T-cell (primary cell): Measurements from ENCODE around the gene RTP3. TPM values are rescaled to one million over a fixed set of nuclear protein-coding genes. Genes with fewer than 3 reads are reported as not detected.

Experiments used
- ATAC-seq, 4 experiments: fragments of 200-7000 bp in 3 of 4; fragments of 150-1000 bp in 1 of 4; cut with Tn5 transposase; replicated peaks in 1 of 4; 1 replicate in 3 of 4; 2 replicates in 1 of 4; pipeline ENCODE4 v1.10.0; 2021; ENCODE audit warnings: moderate library complexity in 3 of 4, mild to moderate bottlenecking in 2 of 4, moderate number of reproducible peaks in 1 of 4
- CTCF ChIA-PET, 2 donors: fragments of 300-600 bp; sonication (Branson Sonifier 250); formaldehyde crosslinking; loops; one replicate each; lab custom pipeline; 2022; ENCODE audit warnings: antibody characterized with exemption in 2 of 2; lab: Charles Lee
- POLR2A ChIA-PET, 2 donors: fragments of 300-600 bp; sonication (Branson Sonifier 250); formaldehyde crosslinking; loops; one replicate each; lab custom pipeline; 2022; ENCODE audit warnings: antibody characterized with exemption in 2 of 2; lab: Charles Lee
- DNase-seq, 35 experiments: peaks; one replicate each; pipeline versions ENCODE4 v3.0.0 to v3.0.0-alpha.2; 2013 to 2023
- H3K27ac ChIP-seq: one replicate; pipeline ENCODE4 v1.5.1; 2013; ENCODE audit warnings: low read length
- H3K27me3 ChIP-seq, 2 experiments: replicated peaks in 1 of 2; 1 replicate in 1 of 2; 2 replicates in 1 of 2; pipeline versions ENCODE4 v1.6.1 to v1.7.0; 2013; ENCODE audit warnings: low read length in 1 of 2, mixed read lengths in 1 of 2; ENCODE audit not compliant: control insufficient read depth in 2 of 2, insufficient read depth in 2 of 2; ENCODE audit errors: extremely low read depth in 1 of 2
- H3K36me3 ChIP-seq, 2 donors: 1 replicate in 1 of 2; 2 replicates in 1 of 2; pipeline versions ENCODE4 v1.6.1 to v1.7.0; 2013; ENCODE audit warnings: low read length in 1 of 2; ENCODE audit not compliant: control insufficient read depth in 2 of 2, insufficient read depth in 1 of 2; ENCODE audit errors: extremely low read depth in 1 of 2
- H3K4me1 ChIP-seq, 2 experiments: 1 replicate in 1 of 2; 2 replicates in 1 of 2; pipeline versions ENCODE4 v1.6.1 to v1.7.0; 2013; ENCODE audit warnings: low read length in 2 of 2, mixed read lengths in 1 of 2; ENCODE audit not compliant: insufficient read depth in 2 of 2, control insufficient read depth in 1 of 2; ENCODE audit errors: extremely low read depth in 1 of 2
- H3K4me3 ChIP-seq, 2 donors: 1 replicate in 1 of 2; 2 replicates in 1 of 2; pipeline versions ENCODE4 v1.5.1 to v1.7.0; 2013; ENCODE audit warnings: mild to moderate bottlenecking in 2 of 2, low read length in 1 of 2, moderate library complexity in 1 of 2; ENCODE audit not compliant: control insufficient read depth in 1 of 2; ENCODE audit errors: extremely low read depth in 1 of 2
- H3K9me3 ChIP-seq: 2 replicates; pipeline ENCODE4 v1.7.0; 2013
- H3K27ac Mint-ChIP-seq, 2 donors: one replicate each; pipeline ENCODE4 v1.8.0; 2020 to 2021; ENCODE audit warnings: mild to moderate bottlenecking in 2 of 2, mixed read lengths in 2 of 2
- H3K27me3 Mint-ChIP-seq, 2 donors: one replicate each; pipeline ENCODE4 v1.8.0; 2021 to 2022; ENCODE audit warnings: mixed read lengths in 2 of 2
- H3K36me3 Mint-ChIP-seq: one replicate; pipeline ENCODE4 v1.8.0; 2021; ENCODE audit warnings: mixed read lengths
- H3K4me1 Mint-ChIP-seq, 3 donors: one replicate each; pipeline ENCODE4 v1.8.0; 2020 to 2022; ENCODE audit warnings: mixed read lengths in 3 of 3, mild to moderate bottlenecking in 1 of 3
- H3K4me3 Mint-ChIP-seq, 3 donors: one replicate each; pipeline ENCODE4 v1.8.0; 2020 to 2022; ENCODE audit warnings: mild to moderate bottlenecking in 3 of 3, mixed read lengths in 3 of 3, moderate library complexity in 3 of 3
- H3K9me3 Mint-ChIP-seq, 3 donors: one replicate each; pipeline ENCODE4 v1.8.0; 2020 to 2022; ENCODE audit warnings: mixed read lengths in 3 of 3
- WGBS: methylation state at CpG from one replicate; pipeline ENCODE4 v1.1.5; 2013; ENCODE audit warnings: missing lambda C conversion rate; ENCODE audit not compliant: insufficient coverage; 5-methylcytosine and 5-hydroxymethylcytosine counted together
- total RNA-seq, 35 experiments: library from RNA in 6 of 35; stranded (reverse) in 6 of 35; fragments of 120-200 nt in 1 of 35; gene quantifications; one replicate each; pipeline versions ENCODE4 v1.2.1 to v1.2.4 and lab custom pipeline; 2013 to 2026

RTP3 gene
- total RNA-seq, 5 donors from 2014 or later (not counting 1 experiment from before 2014, with no cell fraction given) = not detected

DNA sequence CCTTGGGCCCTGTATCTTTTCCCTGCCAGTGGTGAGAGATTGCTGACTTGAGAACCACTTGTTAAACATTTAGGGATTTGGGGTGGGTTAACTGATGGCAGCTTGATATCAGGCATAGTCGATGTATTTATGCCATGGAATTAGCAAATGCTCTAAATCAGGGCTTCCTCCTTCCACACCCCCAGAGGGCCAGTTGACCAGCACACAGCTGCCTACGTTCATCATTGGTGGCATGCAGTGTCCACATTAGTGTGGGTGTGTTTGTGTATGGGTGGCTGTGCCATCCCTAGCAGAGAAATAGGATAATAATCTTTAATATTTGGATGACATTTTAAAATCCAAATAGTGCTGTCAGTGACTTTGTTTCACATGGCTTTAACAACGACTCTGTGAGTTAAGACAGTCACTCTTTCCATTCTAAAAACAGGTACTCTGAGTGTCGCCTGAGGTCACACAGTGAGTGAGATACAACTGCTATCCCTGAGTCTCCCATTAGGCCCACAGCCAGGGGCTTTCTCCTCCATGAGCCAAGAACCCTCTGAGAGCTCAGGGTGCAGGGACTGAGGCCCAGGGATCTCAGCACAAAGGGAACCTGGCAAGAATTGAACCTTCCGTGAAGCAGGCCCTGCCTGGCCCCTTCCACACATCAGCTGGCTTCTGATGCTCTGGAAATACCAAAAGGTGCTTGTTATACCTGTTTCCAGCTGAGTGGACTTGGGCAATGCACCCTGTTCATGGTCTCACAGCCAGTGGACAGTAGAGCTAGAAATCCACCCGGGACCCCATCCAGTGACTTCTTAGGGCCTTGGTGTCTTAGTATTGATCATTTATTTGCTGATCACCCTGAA is 28.8 kb upstream of the RTP3 start:
- H3K9me3 Mint-ChIP-seq = peaks cover 0 to 5% (median 2%) of the 10 kb centered on the region in 3 donors
- Histone ChIP-seq H3K36me3 (no peaks in the 10 kb centered on the region), H3K4me3 (no peak overlapping the region), H3K9me3 (no peaks in the 10 kb centered on the region), H3K27me3 (peaks cover 0 to 48% of the 10 kb centered on the region in 2 experiments), H3K4me1 (peaks cover 0 to 5% of the 10 kb centered on the region in 2 experiments), H3K27ac (no peak overlapping the region)
- no peak overlapping the region for H3K27ac Mint-ChIP-seq
- no peaks in the 10 kb centered on the region for H3K36me3 Mint-ChIP-seq
- 86% methylated on average over 2 of the region's 6 CpGs for WGBS
- POLR2A ChIA-PET = no interaction called here
- ATAC-seq (no peak), DNase-seq (no peak)
- CTCF ChIA-PET = no interaction called here
- no peak overlapping the region for H3K4me3 Mint-ChIP-seq
- peaks cover 32 to 33% of the 10 kb centered on the region in 2 donors for H3K27me3 Mint-ChIP-seq
- peaks cover 0 to 2% (median 0%) of the 10 kb centered on the region in 3 donors for H3K4me1 Mint-ChIP-seq

DNA sequence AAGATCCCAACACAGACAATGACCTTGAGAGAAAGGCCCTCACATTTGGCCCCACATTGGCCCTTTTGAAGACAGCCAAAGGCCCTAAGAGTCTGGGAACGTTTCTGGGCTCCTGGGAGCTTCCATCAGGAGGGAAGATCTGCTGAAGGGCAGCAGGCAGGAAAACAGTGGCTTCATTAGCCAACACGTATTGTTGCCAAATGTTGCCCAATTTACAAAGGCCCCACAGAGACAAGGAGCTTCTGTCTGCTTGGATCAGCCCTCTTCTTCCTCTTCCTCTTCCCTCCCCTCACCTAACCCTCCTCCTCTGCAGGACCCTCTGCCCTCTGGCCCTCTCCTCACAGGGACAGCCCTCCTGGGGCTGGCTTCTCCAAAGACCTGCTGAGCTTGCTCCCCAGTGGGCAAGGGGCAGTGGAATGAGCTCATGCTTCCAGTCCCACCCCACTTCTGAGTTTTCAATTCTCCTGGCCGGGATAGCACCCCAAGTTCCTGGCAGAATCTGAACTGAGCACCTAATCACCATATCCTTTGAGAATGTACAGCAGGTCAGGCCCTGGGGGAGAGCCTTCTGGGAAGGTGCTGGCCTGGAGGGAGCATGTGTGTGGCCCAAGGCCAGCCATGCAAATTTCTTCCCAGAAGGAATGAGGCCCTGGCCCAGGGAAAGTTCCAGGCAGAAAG is 28.0 kb upstream of the RTP3 start:
- Histone ChIP-seq H3K27me3 (peaks cover 0 to 40% of the 10 kb centered on the region in 2 experiments), H3K4me1 (peaks cover 0 to 1% of the 10 kb centered on the region in 2 experiments), H3K9me3 (peaks cover 2% of the 10 kb centered on the region), H3K4me3 (no peak overlapping the region), H3K36me3 (no peaks in the 10 kb centered on the region), H3K27ac (no peak overlapping the region)
- 66% methylated on average over 2 of the region's 3 CpGs for WGBS
- CTCF ChIA-PET = interaction anchor here in 1 of 2 donors (0.7 kb wide), 1 partner anchor 19 kb away, joined by 4 read pairs; no protein-coding TSS in a partner anchor
- Mint-ChIP-seq H3K4me3 (no peak overlapping the region), H3K4me1 (no peaks in the 10 kb centered on the region), H3K27ac (no peak overlapping the region), H3K27me3 (peaks cover 27 to 29% of the 10 kb centered on the region in 2 donors), H3K36me3 (no peaks in the 10 kb centered on the region), H3K9me3 (peaks cover 5 to 12% (median 5%) of the 10 kb centered on the region in 3 donors)
- POLR2A ChIA-PET = no interaction called here
- DNase-seq (no peak), ATAC-seq (no peak)

DNA sequence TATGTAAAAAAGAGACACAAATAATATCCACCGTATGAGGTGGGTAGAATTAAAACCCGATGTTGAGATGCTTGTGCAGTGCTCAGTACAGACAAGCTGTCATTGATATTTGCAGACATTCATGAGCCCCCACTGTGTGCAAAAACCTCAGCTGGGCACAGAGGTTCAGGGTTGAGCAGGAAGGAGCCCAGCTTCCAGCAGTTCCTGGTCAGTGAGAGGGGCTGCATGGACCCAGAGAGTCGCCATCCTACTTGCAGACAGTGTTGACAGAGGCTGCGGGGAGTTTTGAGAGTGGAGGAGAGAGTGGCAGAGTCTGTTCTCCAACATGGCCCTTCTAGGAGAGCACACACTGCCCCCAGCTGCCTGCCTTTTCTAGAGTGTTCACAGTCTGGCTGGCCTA is 26.9 kb upstream of the RTP3 start:
- no peaks in the 10 kb centered on the region for H3K4me1 Mint-ChIP-seq
- H3K9me3 Mint-ChIP-seq = peaks cover 13 to 20% (median 13%) of the 10 kb centered on the region in 3 donors
- H3K9me3 ChIP-seq = peaks cover 2% of the 10 kb centered on the region
- H3K4me3 ChIP-seq = no peak overlapping the region
- DNase-seq = no peak
- H3K27ac ChIP-seq = no peak overlapping the region
- no peaks in the 10 kb centered on the region for H3K36me3 ChIP-seq
- peaks cover 20 to 22% of the 10 kb centered on the region in 2 donors for H3K27me3 Mint-ChIP-seq
- H3K4me1 ChIP-seq = no peaks in the 10 kb centered on the region
- no peak overlapping the region for H3K4me3 Mint-ChIP-seq
- WGBS = 83% methylated on average over 1 of the region's 4 CpGs
- CTCF ChIA-PET = interaction anchor here in 1 of 2 donors (0.7 kb wide), 1 partner anchor 18 kb away, joined by 4 read pairs; no protein-coding TSS in a partner anchor
- ATAC-seq = no peak
- POLR2A ChIA-PET = no interaction called here
- no peaks in the 10 kb centered on the region for H3K36me3 Mint-ChIP-seq
- H3K27ac Mint-ChIP-seq = no peak overlapping the region
- H3K27me3 ChIP-seq = peaks cover 0 to 35% of the 10 kb centered on the region in 2 experiments

DNA sequence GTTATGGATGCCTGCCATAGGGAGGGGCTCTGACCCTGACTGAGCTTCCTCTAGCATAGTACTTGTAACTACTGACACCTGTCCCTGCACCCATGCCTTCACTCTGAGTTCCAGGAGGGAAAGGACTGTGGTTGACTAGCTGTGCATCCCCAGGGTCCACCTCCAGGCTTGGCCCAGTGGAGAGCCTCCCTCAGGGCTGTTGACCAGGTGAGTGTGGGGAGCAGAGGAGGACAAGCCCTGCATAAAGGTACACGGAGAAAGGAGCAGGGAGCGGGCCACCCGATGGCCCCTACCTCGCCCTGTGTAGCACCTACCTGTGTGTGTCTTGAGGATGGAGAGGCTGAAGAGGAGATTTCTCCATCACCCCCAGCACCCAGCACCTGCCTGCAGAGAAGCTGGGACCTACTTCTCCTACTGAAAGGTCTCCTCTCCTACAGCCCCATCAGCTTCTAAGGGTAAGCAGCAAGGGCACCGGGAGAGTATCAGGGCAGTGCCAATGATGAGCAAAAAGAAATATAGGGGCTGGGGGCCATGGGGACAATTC is 26.3 kb upstream of the RTP3 start:
- Histone ChIP-seq H3K9me3 (peaks cover 2% of the 10 kb centered on the region), H3K36me3 (no peaks in the 10 kb centered on the region), H3K4me1 (no peaks in the 10 kb centered on the region), H3K4me3 (no peak overlapping the region), H3K27ac (no peak overlapping the region), H3K27me3 (peaks cover 0 to 35% of the 10 kb centered on the region in 2 experiments)
- POLR2A ChIA-PET = no interaction called here
- Mint-ChIP-seq H3K27me3 (peaks cover 17 to 19% of the 10 kb centered on the region in 2 donors), H3K27ac (no peak overlapping the region), H3K9me3 (peaks cover 13 to 20% (median 13%) of the 10 kb centered on the region in 3 donors), H3K4me1 (no peaks in the 10 kb centered on the region), H3K4me3 (no peak overlapping the region), H3K36me3 (no peaks in the 10 kb centered on the region)
- no CpG with 5 or more reads among the region's 5 CpGs for WGBS
- ATAC-seq (no peak), DNase-seq (no peak)
- CTCF ChIA-PET = no interaction called here

DNA sequence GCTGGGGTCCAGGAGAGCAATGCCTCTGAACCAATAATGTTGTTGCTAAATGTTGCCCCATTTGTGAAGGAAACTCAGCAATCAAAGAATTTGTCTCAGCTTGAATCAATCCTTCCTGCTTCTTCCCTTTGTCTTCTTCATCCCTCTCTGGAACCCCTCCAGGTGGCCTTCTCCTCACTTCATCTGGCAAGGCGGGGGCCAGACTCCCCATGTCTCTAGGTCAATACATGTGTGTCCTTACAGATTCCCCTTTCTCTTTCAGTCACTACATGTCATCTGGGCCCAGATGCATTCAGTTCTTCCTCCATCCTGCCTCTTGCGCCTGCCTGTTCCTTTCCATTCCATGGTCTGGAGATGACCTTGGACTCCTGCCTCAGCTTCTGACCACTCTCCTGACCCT is 25.0 kb upstream of the RTP3 start:
- Histone ChIP-seq H3K27ac (no peak overlapping the region), H3K36me3 (no peaks in the 10 kb centered on the region), H3K27me3 (peaks cover 0 to 33% of the 10 kb centered on the region in 2 experiments), H3K4me3 (no peak overlapping the region), H3K4me1 (no peaks in the 10 kb centered on the region), H3K9me3 (peaks cover 2% of the 10 kb centered on the region)
- Mint-ChIP-seq H3K27me3 (peaks cover 23 to 24% of the 10 kb centered on the region in 2 donors), H3K4me3 (no peak overlapping the region), H3K27ac (no peak overlapping the region), H3K4me1 (no peaks in the 10 kb centered on the region), H3K9me3 (peaks cover 13 to 20% (median 13%) of the 10 kb centered on the region in 3 donors), H3K36me3 (no peaks in the 10 kb centered on the region)
- 81% methylated on average over 2 of the region's 2 CpGs for WGBS
- DNase-seq = no peak
- ChIA-PET CTCF (no interaction called here), POLR2A (no interaction called here)
- ATAC-seq = no peak

DNA sequence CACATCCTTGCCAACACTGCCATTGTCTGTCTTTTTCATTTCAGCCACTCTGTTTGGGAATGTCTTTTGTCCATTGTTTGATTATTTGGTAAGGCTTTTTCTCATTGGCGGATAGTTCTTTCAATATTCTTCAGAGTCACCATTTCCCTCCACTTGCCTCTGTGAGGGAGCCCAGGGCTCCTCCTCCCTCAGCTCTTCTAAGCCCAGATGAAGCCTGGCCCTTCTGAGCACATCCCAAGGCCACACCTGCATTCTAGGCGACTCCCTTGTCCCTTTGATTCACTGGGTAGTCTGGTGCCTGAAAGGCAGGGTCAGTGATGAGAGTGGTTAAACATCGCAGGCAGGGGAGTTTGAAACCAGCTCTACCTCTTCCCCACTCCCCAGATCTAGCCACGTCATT is 20.6 kb upstream of the RTP3 start:
- no peaks in the 10 kb centered on the region for H3K36me3 Mint-ChIP-seq

More for the DNA sequence above, 20.6 kb upstream of the RTP3 start:
- H3K4me3 ChIP-seq = no peak overlapping the region
- POLR2A ChIA-PET = interaction anchor here in 1 of 2 donors (0.6 kb wide), 1 partner anchor 541 kb away, joined by 5 read pairs; no protein-coding TSS in a partner anchor
- Mint-ChIP-seq H3K4me3 (no peak overlapping the region), H3K9me3 (peaks cover 13 to 20% (median 13%) of the 10 kb centered on the region in 3 donors), H3K27ac (no peak overlapping the region), H3K4me1 (no peaks in the 10 kb centered on the region), H3K27me3 (peaks cover 35 to 45% of the 10 kb centered on the region in 2 donors)
- no peak for ATAC-seq
- WGBS = no CpG with 5 or more reads among the region's 4 CpGs
- no peak overlapping the region for H3K27ac ChIP-seq
- peaks cover 0 to 32% of the 10 kb centered on the region in 2 experiments for H3K27me3 ChIP-seq
- H3K9me3 ChIP-seq = peaks cover 2% of the 10 kb centered on the region
- CTCF ChIA-PET = no interaction called here
- DNase-seq = no peak
- no peaks in the 10 kb centered on the region for H3K4me1 ChIP-seq
- no peaks in the 10 kb centered on the region for H3K36me3 ChIP-seq
